Measurements from ENCODE around the gene TTC9. TPM values are rescaled to one million over a fixed set of nuclear protein-coding genes. Genes with fewer than 3 reads are reported as not detected.
A peak's percentile ranks its signal among the peaks of the same experiment; 100 is the strongest.

Gene TTC9
- total and polyA plus RNA-seq, 2 experiments from 2014 or later = 10.3 to 34.2 TPM

DNA sequence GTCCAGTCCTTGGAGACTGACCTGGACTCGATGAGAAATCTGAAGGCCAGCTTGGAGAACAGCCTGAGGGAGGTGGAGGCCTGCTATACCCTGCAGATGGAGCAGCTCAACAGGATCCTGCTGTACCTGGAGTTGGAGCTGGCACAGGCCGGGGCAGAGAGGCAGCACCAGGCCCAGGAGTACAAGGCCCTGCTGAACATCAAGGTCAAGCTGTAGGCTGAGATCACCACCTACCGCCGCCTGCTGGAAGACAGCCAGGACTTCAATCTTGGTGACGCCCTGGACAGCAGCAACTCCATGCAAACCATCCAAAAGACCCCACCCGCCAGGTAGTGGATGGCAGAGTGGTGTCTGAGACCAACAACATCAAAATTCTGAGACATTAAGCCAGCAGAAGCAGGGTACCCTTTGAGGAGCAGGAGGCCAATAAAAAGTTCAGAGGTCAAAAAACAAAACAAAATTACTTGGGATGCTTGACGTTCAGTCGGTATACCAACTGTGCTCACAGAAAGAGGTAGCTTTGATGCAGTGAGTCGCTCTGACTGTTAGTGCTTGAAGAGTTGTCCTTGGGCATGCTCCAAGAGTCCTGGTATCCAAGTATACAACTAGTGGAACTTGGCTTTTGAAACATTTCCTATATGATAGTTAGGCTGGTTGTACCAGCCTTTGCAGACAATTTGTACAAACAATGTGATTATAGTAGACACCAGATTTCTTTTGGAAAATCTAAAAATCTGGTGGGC, 46.1 kb upstream of the TTC9 start:
- Histone ChIP-seq H3K4me1 (ENCODE audit: insufficient read depth) (0 out of 2 replicates have a peak, but pooled peaks cover 6% of the 10 kb centered on the region), H3K27me3 (ENCODE audit: insufficient read depth) (no peaks in the 10 kb centered on the region), H3K27ac (ENCODE audit: low read depth) (no peak overlapping the region), H2AFZ (no peak overlapping the region), H3K9me2 (ENCODE audit: insufficient read depth) (no peaks in the 10 kb centered on the region), H4K20me1 (replicated peaks; ENCODE audit: insufficient read depth) (peaks cover 13% of the 10 kb centered on the region), H3F3A (replicated peaks; ENCODE audit: low read depth) (no peaks in the 10 kb centered on the region), H3K4me3 (no peak overlapping the region), H3K4me2 (no peak overlapping the region), H3K36me3 (ENCODE audit: insufficient read depth) (peaks cover 41% of the 10 kb centered on the region), H3K79me2 (replicated peaks; ENCODE audit: insufficient read depth) (peaks cover 80% of the 10 kb centered on the region)
- Mint-ChIP-seq H3K9me3 (no peaks in the 10 kb centered on the region), H3K36me3 (ENCODE audit: low read depth) (peaks cover 43% of the 10 kb centered on the region), H3K27me3 (ENCODE audit: insufficient read depth, low read depth, poor library complexity) (peaks cover 5% of the 10 kb centered on the region), H3K4me3 (no peak overlapping the region), H3K4me1 (peaks cover 6% of the 10 kb centered on the region), H3K27ac (no peak overlapping the region)
- TF ChIP-seq, protein P1, sequence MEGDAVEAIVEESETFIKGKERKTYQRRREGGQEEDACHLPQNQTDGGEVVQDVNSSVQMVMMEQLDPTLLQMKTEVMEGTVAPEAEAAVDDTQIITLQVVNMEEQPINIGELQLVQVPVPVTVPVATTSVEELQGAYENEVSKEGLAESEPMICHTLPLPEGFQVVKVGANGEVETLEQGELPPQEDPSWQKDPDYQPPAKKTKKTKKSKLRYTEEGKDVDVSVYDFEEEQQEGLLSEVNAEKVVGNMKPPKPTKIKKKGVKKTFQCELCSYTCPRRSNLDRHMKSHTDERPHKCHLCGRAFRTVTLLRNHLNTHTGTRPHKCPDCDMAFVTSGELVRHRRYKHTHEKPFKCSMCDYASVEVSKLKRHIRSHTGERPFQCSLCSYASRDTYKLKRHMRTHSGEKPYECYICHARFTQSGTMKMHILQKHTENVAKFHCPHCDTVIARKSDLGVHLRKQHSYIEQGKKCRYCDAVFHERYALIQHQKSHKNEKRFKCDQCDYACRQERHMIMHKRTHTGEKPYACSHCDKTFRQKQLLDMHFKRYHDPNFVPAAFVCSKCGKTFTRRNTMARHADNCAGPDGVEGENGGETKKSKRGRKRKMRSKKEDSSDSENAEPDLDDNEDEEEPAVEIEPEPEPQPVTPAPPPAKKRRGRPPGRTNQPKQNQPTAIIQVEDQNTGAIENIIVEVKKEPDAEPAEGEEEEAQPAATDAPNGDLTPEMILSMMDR (conservative IDR thresholded peaks at IDR 0.05; ENCODE audit: low read depth in 2 of 2) = peak in 1 of 2 experiments; percentile 40; a peak in 2 of 4 replicates
- TF ChIP-seq NANOG (IDR thresholded peaks at IDR 0.05; ENCODE audit: borderline replicate concordance) (no peak), ZNF114 (CRISPR knock-in tag; IDR thresholded peaks at IDR 0.05) (no peak), ZNF331 (CRISPR knock-in tag; IDR thresholded peaks at IDR 0.05; ENCODE audit: low read depth) (no peak), STAT1 (IDR thresholded peaks at IDR 0.05; ENCODE audit: unreplicated experiment) (no peak)
- TF ChIP-seq, protein P2, sequence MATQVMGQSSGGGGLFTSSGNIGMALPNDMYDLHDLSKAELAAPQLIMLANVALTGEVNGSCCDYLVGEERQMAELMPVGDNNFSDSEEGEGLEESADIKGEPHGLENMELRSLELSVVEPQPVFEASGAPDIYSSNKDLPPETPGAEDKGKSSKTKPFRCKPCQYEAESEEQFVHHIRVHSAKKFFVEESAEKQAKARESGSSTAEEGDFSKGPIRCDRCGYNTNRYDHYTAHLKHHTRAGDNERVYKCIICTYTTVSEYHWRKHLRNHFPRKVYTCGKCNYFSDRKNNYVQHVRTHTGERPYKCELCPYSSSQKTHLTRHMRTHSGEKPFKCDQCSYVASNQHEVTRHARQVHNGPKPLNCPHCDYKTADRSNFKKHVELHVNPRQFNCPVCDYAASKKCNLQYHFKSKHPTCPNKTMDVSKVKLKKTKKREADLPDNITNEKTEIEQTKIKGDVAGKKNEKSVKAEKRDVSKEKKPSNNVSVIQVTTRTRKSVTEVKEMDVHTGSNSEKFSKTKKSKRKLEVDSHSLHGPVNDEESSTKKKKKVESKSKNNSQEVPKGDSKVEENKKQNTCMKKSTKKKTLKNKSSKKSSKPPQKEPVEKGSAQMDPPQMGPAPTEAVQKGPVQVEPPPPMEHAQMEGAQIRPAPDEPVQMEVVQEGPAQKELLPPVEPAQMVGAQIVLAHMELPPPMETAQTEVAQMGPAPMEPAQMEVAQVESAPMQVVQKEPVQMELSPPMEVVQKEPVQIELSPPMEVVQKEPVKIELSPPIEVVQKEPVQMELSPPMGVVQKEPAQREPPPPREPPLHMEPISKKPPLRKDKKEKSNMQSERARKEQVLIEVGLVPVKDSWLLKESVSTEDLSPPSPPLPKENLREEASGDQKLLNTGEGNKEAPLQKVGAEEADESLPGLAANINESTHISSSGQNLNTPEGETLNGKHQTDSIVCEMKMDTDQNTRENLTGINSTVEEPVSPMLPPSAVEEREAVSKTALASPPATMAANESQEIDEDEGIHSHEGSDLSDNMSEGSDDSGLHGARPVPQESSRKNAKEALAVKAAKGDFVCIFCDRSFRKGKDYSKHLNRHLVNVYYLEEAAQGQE (IDR thresholded peaks at IDR 0.05; ENCODE audit: unreplicated experiment) = no peak
- ATAC-seq (no peak), DNase-seq (ENCODE audit: low spot score) (peak; percentile 22)

DNA sequence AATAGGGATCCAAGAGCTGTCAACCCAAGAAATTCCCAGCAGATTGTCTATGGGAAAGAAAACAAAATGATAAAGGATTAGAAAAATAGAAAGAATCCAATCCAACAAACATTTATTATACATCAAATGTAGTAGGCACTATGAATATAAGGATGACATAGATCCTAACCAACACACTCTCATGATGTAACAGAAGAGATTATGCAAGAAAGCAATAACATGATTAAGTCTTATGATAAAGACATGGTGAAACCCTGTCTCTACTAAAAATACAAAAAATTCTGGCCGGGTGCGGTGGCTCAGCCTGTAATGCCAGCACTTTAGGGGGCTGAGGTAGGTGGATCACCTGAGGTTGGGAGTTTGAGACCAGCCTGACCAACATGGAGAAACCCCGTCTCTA, 44.0 kb upstream of the TTC9 start:
- peaks cover 23% of the 10 kb centered on the region for H3K36me3 ChIP-seq (ENCODE audit: insufficient read depth)
- no peaks in the 10 kb centered on the region for H3K27me3 ChIP-seq (ENCODE audit: insufficient read depth)
- no peaks in the 10 kb centered on the region for H3K9me2 ChIP-seq (ENCODE audit: insufficient read depth)
- Mint-ChIP-seq H3K9me3 (no peaks in the 10 kb centered on the region), H3K36me3 (ENCODE audit: low read depth) (peaks cover 31% of the 10 kb centered on the region), H3K27ac (no peak overlapping the region), H3K27me3 (ENCODE audit: insufficient read depth, low read depth, poor library complexity) (peaks cover 5% of the 10 kb centered on the region), H3K4me1 (peaks cover 9% of the 10 kb centered on the region), H3K4me3 (no peak overlapping the region)
- ATAC-seq = no peak
- no peak overlapping the region for H2AFZ ChIP-seq
- DNase-seq (ENCODE audit: low spot score) = no peak
- no peak overlapping the region for H3K27ac ChIP-seq (ENCODE audit: low read depth)
- H3K4me3 ChIP-seq = no peak overlapping the region
- no peak overlapping the region for H3K4me2 ChIP-seq
- H3K79me2 ChIP-seq (replicated peaks; ENCODE audit: insufficient read depth) = peaks cover 72% of the 10 kb centered on the region
- peaks cover 6% of the 10 kb centered on the region; the same call in 1 of the 2 replicates for H3K4me1 ChIP-seq (ENCODE audit: insufficient read depth)
- H3F3A ChIP-seq (replicated peaks; ENCODE audit: low read depth) = no peaks in the 10 kb centered on the region
- H4K20me1 ChIP-seq (replicated peaks; ENCODE audit: insufficient read depth) = peaks cover 10% of the 10 kb centered on the region; the same call in 1 of the 2 replicates
- TF ChIP-seq JUNB (IDR thresholded peaks at IDR 0.05; ENCODE audit: unreplicated experiment) (no peak), ZNF114 (CRISPR knock-in tag; IDR thresholded peaks at IDR 0.05) (no peak), NANOG (IDR thresholded peaks at IDR 0.05; ENCODE audit: borderline replicate concordance) (no peak), EZH2phosphoT487 (IDR thresholded peaks at IDR 0.05; ENCODE audit: unreplicated experiment) (no peak)
- TF ChIP-seq, protein P3, sequence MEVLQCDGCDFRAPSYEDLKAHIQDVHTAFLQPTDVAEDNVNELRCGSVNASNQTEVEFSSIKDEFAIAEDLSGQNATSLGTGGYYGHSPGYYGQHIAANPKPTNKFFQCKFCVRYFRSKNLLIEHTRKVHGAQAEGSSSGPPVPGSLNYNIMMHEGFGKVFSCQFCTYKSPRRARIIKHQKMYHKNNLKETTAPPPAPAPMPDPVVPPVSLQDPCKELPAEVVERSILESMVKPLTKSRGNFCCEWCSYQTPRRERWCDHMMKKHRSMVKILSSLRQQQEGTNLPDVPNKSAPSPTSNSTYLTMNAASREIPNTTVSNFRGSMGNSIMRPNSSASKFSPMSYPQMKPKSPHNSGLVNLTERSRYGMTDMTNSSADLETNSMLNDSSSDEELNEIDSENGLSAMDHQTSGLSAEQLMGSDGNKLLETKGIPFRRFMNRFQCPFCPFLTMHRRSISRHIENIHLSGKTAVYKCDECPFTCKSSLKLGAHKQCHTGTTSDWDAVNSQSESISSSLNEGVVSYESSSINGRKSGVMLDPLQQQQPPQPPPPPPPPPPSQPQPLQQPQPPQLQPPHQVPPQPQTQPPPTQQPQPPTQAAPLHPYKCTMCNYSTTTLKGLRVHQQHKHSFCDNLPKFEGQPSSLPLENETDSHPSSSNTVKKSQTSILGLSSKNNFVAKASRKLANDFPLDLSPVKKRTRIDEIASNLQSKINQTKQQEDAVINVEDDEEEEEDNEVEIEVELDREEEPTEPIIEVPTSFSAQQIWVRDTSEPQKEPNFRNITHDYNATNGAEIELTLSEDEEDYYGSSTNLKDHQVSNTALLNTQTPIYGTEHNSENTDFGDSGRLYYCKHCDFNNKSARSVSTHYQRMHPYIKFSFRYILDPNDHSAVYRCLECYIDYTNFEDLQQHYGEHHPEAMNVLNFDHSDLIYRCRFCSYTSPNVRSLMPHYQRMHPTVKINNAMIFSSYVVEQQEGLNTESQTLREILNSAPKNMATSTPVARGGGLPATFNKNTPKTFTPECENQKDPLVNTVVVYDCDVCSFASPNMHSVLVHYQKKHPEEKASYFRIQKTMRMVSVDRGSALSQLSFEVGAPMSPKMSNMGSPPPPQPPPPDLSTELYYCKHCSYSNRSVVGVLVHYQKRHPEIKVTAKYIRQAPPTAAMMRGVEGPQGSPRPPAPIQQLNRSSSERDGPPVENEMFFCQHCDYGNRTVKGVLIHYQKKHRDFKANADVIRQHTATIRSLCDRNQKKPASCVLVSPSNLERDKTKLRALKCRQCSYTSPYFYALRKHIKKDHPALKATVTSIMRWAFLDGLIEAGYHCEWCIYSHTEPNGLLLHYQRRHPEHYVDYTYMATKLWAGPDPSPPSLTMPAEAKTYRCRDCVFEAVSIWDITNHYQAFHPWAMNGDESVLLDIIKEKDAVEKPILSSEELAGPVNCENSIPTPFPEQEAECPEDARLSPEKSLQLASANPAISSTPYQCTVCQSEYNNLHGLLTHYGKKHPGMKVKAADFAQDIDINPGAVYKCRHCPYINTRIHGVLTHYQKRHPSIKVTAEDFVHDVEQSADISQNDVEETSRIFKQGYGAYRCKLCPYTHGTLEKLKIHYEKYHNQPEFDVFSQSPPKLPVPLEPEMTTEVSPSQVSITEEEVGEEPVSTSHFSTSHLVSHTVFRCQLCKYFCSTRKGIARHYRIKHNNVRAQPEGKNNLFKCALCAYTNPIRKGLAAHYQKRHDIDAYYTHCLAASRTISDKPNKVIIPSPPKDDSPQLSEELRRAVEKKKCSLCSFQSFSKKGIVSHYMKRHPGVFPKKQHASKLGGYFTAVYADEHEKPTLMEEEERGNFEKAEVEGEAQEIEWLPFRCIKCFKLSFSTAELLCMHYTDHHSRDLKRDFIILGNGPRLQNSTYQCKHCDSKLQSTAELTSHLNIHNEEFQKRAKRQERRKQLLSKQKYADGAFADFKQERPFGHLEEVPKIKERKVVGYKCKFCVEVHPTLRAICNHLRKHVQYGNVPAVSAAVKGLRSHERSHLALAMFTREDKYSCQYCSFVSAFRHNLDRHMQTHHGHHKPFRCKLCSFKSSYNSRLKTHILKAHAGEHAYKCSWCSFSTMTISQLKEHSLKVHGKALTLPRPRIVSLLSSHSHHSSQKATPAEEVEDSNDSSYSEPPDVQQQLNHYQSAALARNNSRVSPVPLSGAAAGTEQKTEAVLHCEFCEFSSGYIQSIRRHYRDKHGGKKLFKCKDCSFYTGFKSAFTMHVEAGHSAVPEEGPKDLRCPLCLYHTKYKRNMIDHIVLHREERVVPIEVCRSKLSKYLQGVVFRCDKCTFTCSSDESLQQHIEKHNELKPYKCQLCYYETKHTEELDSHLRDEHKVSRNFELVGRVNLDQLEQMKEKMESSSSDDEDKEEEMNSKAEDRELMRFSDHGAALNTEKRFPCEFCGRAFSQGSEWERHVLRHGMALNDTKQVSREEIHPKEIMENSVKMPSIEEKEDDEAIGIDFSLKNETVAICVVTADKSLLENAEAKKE (CRISPR knock-in tag; IDR thresholded peaks at IDR 0.05) = no peak
